GM21723 (cell line): Measurements from ENCODE around the gene SKI.
A peak's percentile ranks its signal among the peaks of the same experiment; 100 is the strongest.

Experiments
- ATAC-seq: cut with Tn5 transposase; IDR thresholded peaks from one replicate; pipeline ENCODE4 v1.9.1; 2021; ENCODE audit warnings: mild to moderate bottlenecking, moderate library complexity; ENCODE audit not compliant: unreplicated experiment

SKI gene

DNA sequence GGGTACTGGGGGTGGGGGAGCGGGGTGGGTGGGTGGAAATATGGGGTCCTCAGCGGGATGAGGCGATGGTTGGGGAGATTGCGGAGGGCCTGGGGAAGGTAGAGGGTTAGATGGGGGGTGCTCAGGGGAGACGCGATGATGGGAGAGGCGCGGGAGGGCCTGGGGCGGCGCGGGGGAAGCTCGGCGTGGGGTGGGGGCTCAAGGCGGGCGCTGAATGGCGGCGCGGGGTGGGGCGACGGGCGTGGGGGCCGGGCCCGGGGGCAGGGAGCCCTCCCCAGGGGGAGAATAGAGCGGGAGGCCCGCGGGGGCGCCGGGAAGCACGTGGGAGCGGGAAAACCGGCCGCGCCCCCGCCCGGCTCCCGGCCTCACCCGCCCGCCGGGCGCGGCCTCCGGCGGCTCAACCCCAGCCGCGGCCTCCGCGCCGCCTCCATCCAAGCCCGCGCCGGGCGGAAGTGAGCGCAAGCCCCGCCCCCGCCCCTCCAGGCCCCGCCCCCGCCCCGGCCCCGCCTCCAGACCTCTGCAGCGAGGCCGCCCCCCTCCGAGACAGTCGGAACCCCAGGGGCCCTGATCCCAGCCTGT is 33.7 kb upstream of the SKI start, which contains the start of gene FAAP20:
Gene FAAP20 (minus strand): TSS at position 454 of the 579 bp plus-strand sequence. CDS start 23 bp downstream, at position 431.
- ATAC-seq: peak; percentile 44

DNA sequence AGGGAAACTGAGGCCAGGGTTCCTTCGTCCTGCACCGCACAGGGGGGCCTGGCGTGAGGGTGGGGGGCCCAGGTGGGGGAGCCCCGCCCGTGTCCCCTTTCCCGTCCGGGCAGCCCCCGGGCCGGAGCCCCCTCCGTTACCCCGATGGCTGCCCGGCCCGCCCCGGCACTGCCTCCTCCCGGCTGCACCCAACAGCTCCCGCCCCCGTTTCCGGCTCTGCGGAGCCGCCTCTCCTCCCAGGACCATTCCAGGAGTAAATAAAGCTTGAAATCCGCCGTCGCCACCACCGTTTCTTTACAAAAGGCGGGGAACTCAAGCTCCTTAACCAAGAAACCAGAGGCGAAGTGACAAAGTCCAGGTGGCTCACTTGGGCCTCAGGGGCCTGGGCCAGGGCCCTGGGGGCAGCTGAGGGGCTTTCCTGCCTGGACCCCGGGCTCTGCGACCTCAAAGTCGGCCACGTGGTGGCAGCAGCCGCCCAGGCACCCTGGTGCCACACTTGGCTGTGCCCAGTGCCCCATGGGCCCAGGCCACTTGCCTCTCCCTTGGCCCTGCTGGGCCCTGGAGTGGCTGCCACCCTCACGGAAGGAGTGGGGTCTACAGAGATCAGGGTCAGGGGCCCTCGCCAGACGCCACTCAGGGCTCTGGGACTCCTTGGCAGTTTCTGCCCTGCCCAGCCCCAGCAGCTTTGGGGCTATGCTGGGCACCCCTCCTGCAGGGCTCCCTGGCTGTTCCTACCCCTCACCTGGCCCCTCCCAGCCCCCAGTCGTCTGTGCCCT is 33.0 kb upstream of the SKI start:
- peak; percentile 65 for ATAC-seq

DNA sequence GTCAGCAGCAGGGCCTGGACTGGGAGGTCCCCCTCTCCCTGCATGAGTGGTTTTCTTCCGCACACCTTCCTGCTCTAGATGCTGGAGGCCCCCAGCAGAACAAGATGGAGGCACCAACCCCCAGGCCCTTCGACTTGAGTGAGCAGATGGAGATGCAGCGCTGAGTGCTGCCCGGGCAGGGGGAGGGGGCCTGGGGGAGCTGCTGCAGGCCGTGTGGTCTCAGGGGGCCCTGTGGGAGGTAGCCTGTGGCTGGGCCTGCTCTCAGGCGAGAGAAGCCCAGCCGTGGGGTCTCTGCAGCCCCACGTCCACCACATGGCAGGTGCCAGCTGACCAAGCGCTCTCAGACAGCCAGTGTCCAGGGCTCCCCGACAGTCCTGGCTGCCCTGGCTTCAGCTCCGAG is 32.3 kb upstream of the SKI start:
- no peak for ATAC-seq

DNA sequence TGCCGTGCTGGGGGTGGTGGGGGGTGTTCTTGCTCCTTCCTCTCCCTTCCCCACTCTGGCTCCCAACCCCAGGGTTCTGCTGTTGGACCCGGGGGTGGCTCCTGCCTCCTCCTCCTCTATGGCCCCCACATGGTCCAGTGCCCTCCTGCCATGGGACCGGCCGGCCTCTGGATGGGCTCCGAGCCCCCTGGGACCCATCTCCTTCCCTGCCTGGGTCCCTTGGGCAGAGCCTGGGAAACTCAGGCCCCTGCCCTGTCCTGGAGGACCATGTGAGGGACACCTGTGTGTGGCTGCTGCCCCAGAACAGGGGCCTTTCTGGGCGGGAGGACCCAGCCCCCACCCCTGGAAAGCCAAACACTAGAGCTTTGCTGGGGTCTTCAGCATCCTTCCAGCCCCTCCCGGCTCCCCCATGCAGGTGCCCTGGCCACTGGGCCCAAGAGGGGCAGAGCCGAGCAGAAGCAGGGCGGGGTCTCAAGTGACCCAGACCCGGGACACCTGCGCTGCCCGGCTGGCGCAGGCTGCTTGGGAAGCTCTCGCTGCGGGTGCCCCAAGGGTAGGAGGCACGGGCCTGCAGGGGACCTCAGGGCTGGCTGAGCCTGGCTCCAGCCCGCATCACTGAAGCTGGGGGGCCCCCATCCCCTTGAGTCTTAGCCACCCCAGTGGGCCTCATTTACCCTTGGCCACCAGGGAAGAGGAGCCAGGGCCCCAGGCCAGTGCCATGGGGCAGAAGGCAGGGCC is 31.0 kb upstream of the SKI start:
- ATAC-seq: no peak

DNA sequence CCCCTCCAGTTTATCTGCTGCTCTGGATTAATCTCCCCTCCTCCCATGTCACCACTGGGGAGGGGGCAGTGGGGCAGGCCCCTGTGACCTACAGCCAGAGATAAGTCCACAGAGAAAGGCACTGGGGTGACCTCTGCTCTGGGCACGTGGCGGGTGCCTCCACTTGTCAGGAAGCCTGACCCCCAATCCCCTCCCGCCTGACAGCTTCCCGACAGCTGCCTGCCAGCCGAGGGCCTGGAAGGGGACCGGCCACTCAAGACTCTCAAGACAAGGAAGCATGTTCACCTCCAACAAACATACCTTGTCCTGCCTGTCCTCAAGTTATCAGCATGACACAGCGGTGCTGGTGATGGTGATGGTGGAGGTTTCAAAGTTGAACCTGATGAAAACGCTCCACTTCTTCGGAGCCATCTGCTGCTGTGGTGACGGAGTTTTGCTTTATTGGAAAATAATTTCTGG is 30.4 kb upstream of the SKI start:
- ATAC-seq: no peak

DNA sequence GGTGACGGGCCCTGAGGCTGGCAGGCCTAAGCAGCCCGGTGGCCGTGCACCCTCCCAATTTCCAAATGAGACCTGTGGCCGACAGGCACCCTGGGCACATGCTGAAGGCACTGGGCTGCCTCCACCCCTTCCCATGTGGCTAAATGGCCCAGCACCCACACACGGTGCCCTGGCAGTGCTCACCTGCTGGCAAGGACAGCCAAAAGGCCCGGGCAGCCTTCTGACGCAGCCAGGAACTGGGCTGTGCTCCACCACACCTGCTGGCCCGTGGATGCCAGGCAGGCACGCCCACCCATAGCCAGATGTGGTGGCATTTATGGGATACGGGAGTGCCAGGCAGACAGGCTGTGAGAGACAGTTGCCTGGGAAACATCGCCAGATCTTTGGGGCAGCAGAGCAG is 29.5 kb upstream of the SKI start:
- no peak for ATAC-seq

DNA sequence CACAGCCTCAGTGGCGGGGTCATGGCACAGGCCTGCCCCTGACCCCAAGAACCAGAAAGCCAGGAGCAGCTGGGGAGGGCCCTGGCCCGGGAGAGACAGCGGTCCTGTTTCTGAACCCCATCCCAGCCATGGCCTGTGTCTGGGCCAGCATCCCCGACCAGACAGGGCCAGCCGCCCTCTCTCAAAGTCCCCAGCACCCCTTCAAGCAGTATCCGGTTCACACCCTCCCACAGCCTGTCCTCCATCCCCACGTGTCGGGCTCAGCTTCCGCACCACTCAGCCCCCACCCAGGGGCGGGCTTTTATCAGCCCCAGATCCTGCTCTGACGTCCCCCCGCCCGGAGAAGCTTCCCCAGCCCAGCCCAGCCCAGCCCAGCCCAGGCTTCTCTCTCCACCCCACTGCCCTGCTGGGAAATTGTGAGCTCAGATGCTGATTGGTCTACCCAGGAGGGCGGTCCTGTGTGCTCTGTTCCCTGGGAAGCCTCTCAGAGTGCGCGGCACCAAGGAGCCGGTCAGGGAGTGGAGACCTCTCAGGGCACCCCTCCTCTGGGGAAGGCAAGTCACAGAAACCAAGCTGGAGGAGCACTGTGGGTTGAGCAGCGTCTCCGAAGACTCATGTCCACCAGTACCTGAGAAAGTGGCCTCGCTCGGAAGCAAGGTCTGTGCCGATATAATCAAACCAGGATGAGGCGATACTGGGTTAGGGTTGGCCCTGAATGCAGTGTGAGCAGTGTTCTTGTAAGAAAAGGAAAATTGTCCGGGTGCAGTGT is 28.9 kb upstream of the SKI start:
- ATAC-seq: no peak

DNA sequence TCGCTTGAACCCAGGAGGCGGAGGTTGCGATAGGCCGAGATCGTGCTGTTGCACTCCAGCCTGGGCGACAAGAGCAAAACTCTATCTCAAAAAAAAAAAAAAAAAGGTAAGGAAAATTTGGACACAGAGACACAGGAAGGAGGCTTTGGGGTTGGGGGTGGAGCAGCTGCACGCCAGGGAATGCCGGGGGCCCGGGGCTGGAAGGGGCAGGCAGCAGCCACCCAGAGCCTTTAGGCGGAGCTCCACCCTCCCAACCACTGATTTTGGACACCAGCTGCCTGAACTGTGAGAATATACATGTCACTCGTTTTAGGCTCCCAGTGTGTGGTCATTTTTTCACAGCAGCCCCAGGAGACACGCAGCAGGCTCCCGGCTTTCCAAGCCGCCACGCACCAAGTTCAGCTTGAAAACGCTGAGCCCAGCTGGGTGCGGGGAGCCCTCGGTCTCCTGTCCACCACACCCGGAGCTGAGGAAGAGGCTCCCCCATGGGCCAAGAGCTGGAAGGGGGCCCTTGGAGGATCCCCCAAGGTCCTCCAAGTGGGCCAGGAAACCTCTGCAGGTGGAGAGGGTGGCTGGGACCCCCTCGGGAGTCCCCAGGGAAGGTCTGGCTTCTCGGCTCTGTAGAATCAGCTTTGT is 27.7 kb upstream of the SKI start:
- no peak for ATAC-seq

DNA sequence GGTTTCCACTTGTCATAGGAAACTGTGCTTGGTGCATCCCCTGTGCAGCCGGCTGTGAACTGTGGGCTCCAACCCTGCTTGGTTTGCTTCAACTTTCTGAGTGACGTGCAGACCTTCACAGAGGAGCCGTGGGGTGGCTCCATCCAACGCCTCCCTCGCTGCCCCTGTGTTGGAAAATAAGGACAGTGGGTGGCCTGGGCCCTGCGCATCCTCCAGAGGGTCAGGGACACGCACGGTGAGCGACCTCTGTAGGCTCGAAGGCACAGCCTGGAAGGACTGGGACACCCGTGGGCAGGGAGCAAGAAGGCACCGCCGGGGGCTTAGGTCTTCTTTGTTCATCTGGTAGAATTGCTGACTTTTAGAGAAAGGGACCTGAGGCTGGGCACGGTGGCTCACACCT is 27.1 kb upstream of the SKI start:
- ATAC-seq: no peak

DNA sequence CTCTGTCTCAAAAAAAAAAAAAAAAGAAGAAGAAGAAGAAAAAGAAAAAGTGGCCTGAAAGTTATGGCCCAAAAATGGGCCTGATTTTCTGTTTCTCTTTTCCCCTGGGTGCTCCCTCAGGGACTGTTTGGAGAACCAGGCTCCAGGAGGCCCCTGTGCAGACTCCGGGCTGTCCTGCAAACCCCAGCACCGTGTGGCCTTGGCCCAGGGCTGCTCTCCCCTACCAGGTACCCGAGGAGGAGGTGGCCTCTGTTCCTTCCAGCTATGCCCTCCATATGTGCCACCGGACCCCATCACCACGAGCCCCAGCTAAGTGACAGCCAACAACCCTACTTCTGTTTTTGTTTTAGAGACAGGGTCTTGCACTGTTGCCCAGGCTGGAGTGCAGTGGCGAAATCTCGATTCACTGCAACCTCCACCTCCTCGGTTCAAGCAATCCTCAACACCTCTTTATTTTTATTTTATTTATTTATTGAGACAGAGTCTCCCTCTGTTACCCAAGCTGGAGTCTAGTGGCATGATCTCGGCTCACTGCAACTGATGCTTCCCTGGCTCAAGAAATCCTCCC is 26.0 kb upstream of the SKI start:
- no peak for ATAC-seq

DNA sequence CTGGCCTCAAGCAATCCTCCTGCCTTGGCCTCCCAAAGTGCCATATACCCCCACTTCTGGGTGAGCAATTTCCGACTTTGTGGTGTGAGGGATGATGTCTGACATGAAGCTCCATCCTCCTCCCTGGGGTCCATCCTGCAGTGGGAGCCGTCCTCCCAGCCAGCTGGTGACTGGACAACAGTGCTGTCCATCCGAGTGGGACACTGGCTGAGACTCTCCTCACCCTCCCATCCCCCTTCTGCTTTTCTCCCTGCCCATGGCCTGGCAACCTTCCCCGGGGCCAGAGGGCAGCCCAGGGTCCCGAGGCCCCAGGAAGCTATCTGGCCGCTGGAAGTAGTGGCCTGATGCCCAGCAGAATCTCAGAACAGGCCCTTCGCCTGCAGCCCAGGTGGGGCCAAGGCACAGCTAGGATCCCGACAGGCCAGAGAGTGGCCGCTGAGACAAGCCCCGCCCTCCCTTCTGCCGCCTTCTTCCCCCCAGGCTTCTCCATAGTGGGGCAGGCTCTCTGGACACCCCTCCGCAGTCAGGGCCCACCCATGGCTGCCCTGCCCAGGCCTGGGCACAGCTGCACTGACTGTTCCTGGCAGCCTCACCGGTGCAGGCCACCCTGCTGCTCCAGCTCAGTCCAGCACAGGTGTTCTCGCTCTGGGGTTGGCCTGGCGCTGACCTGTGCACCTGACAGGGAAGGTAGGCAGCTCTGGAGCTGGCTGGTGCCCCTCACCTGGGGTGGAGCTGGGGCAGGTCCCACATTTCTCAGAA is 25.1 kb upstream of the SKI start:
- no peak for ATAC-seq

DNA sequence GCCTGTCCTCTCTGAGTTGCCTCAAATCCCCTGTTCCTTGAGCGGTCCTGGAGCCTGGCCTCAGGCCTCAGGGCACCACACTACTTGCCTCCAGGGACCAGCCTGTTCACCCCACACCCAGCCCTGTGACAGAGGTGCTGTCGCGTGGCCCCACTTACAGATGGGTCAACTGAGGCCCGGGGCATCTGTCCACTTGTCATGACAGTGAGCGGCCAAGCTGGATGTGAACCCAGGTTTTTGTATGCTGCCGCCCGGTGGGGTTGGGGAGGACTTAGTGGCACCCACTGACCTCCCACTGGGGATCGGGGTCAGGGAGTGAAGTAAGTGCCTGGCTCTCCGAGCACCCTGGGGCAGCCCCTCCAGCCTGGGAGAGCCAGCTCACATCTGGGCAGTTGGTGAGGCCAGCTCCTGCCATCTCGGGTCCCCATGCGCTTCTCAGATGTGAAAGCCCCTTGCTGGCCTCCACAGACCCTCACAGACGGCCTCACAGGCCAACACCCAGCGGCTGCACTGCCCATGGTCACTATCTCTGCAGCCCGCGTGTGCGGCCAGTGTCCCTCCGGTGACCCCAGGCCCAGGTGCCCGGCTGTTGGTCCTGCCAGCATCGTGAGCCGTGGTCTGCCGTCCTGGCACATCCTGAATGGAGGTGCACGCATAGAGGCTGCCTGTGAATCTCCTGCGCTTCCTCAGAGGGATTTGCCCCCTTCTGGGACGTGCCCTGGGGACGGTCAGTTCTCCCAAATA is 24.3 kb upstream of the SKI start:
- no peak for ATAC-seq

DNA sequence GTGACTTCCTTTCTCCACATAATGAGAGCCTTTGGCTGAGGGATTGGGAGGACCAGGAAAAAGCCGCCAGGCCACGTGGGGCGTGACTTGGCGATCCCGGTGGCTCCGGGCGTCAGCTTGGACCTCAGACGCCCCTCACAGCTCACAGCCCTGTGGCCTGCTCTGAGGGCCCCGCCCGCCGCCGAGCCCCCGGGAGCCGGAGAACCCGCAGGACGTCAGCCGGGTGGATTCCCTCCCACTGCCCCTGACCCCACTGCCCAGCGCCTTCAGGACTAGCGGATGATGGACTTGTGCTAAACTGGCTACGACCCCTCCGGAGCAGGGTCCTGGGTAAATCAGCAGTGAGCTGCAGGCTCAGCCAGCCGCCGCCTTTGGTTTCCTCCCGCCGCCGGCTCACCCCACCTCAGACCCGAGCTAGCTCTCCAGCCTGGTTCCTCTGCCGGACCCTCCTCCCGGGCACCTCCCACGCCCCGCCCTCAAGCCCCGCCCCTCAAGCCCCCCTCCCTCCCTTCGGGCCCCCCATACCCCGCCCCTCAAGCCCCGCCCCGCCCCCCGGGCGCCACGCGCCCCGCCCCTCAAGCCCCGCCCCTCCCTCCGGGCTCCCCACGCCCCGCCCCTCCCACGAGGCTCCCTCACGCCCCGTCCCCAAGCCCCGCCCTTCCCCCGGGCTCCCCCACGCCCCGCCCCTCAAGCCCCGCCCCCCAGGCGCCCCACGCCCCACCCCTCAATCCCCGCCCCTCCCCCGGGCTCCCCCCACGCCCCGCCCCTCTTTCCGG is 23.5 kb upstream of the SKI start:
- ATAC-seq: no peak

DNA sequence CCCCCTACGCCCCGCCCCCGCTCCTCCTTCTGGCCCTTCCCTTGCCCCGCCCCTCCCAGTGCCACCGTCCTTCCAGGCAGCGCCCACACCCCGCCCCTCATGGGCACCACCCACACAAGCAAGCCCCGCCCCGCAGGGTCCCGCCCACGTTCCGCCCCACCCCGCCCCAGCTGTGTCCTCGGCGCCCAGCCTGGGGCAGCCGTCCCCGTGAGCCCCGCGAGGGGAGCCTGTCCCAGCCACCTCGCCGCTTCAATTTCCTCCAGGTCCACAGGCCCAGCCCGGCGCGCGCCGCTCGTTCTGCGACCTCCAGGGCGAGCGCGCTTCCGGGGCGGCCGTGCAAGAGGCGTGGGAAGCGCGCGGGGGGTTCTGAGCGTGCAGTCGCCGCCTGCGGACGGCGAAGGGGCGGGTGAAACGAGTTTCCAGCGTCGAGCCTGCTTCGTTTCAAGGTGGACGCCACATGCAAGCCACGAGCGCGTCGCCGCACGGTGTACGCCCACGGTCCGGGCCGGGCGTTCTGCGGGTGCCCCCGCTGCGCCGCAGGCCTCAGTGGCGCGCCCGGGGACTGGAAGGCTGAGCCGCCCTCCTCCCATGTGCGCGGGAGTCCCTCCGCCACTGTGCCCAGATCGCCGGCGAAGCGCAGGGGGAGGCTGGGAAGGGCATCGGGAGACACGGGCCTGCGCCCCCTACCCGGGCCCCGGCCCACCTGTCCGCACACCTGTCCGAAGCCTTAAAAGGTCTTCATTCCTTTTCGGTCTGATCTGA is 22.7 kb upstream of the SKI start:
- ATAC-seq: peak; percentile 50

DNA sequence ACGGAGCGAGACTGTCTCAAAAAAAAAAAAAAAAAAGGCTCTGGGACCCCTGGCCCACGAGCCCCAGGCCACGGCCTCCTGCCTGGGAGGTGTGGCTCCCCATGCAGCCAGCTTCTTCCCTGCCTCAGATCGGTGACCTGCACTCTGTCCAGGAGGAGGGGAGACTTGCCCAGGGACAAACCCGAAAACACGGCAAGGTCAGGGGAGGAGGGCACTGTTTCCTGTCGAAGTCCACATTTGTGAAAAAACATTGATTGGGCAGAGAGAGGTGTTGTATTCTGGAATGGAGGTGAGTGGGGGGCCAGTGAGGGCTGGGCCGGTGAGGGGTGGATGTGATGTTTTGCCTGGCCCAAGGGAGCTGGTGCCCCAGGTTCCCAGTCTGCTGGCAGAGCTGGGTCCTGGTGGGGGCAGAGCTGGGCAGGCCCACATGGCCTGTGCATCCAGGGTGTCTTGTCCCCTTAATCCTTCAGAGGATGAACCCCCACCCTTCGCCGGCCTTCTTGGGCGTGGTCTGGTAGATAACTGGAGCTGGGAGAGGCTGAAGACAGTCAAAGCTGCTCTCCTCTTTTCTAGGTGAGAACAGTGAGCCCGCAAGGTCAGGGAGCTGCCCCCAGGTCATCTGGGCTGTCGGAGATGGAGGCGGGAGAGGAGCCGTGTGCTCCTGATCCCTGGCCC is 21.2 kb upstream of the SKI start:
- ATAC-seq: no peak

DNA sequence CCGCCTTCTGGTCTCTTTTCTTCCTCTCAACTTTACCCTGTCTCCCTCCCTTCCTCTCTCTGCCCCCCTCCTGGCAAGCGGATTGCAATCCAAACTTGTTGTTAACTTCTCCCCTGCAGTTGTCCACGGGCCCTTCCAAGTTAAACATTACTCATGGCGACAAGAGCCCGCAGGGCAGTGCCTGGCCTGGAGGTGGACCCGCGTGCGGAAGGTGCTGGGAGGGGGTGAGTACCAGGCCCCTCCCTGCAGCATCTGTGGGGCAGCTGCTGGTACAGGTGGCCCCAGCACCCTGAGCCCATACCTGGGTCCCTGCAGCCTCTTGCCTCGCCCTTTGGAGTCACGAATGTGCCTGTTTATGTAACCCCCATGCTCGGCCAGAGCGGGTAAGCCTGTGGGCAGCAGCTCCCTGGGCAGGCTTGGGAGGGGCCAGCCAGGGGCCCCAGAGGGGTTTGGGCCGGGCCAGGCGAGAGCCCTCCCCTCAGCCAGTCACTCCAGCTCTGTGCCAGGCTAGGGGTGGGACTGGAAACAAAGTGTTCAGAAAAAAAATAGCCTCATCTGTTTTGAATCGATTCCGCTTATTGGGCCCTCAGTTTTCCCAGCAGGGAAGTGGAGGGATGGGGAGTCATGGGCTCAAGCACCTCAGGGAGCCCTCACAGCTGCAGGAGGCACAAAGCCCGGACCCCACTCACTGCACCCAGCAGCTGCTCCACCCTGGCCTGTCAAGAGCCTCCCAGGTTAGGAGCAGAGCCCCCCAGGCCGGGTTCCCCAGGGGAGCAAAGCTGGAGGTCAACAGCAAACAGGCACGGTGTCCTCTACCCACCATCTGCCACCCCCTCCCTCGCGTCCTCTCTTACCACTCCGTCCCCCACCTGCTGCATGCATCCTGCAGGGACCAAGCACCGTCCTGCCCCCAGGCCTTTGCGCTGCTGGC is 19.5 kb upstream of the SKI start:
- no peak for ATAC-seq
